SK-N-SH treated with all-trans-retinoic acid at 6 μM for 48 hours (cell line): ENCODE data around the gene KRT1.

ENCODE experiments used
- ATAC-seq: fragments of 200-7000 bp; cut with Tn5 transposase; 3 replicates; pipeline ENCODE4 v1.9.1; 2020; ENCODE audit warnings: mild to moderate bottlenecking, moderate library complexity
- ARNTL ChIP-seq: fragments of 450-650 bp; formaldehyde crosslinking; IDR thresholded peaks from 2 replicates; pipeline ENCODE4 v1.5.0; 2020; ENCODE audit warnings: low read depth, mild to moderate bottlenecking, moderate library complexity, borderline replicate concordance
- CREB5 ChIP-seq: fragments of 250-450 bp; sonication (Bioruptor Pico); IDR thresholded peaks from 2 replicates; pipeline ENCODE4 v1.5.1; 2020; ENCODE audit warnings: low read depth, mild to moderate bottlenecking, moderate library complexity
- CSDC2 ChIP-seq: fragments of 250-450 bp; sonication (Bioruptor Pico); IDR thresholded peaks from 2 replicates; pipeline ENCODE4 v1.5.0; 2020; ENCODE audit warnings: mild to moderate bottlenecking, moderate library complexity
- ESRRG ChIP-seq: fragments of 250-450 bp; sonication (Bioruptor Pico); IDR thresholded peaks from 2 replicates; pipeline ENCODE4 v1.6.1; 2021; ENCODE audit warnings: mild to moderate bottlenecking
- GLIS3 ChIP-seq: fragments of 250-450 bp; sonication (Bioruptor Pico); IDR thresholded peaks from 2 replicates; pipeline ENCODE4 v1.5.0; 2020; ENCODE audit warnings: mild to moderate bottlenecking, moderate library complexity
- ISL1 ChIP-seq: fragments of 250-450 bp; sonication (Bioruptor Pico); IDR thresholded peaks from 2 replicates; pipeline ENCODE4 v2.1.2; 2022; ENCODE audit warnings: mild to moderate bottlenecking, moderate library complexity
- OSR1 ChIP-seq: fragments of 250-450 bp; sonication (Bioruptor Pico); IDR thresholded peaks from 2 replicates; pipeline ENCODE4 v1.8.0; 2022; ENCODE audit warnings: moderate library complexity, mild to moderate bottlenecking, inconsistent platforms
- POU6F1 ChIP-seq: fragments of 250-450 bp; sonication (Bioruptor Pico); IDR thresholded peaks from 2 replicates; pipeline ENCODE4 v1.8.0; 2021; ENCODE audit warnings: low read depth, mild to moderate bottlenecking, moderate library complexity, borderline replicate concordance
- PPARA ChIP-seq: fragments of 250-450 bp; sonication (Bioruptor Pico); IDR thresholded peaks from 2 replicates; pipeline ENCODE4 v1.5.0; 2020; ENCODE audit warnings: mild to moderate bottlenecking, borderline replicate concordance
- RARB ChIP-seq: fragments of 250-450 bp; sonication (Bioruptor Pico); IDR thresholded peaks from 2 replicates; pipeline ENCODE4 v1.8.0; 2021; ENCODE audit warnings: mild to moderate bottlenecking, moderate library complexity
- SNAI2 ChIP-seq: fragments of 250-450 bp; sonication (Bioruptor Pico); IDR thresholded peaks from 2 replicates; pipeline ENCODE4 v1.5.0; 2020; ENCODE audit warnings: mild to moderate bottlenecking, moderate library complexity
- TCF4 ChIP-seq: fragments of 250-450 bp; sonication (Bioruptor Pico); IDR thresholded peaks from 2 replicates; pipeline ENCODE4 v1.8.0; 2021; ENCODE audit warnings: mild to moderate bottlenecking, moderate library complexity, borderline replicate concordance
- TSHZ2 ChIP-seq: fragments of 250-450 bp; sonication (Bioruptor Pico); IDR thresholded peaks from 2 replicates; pipeline ENCODE4 v1.5.0; 2020; ENCODE audit warnings: mild to moderate bottlenecking, moderate library complexity
- ZC3H10 ChIP-seq: fragments of 250-450 bp; sonication (Bioruptor Pico); IDR thresholded peaks from 2 replicates; pipeline ENCODE4 v1.5.1; 2021; ENCODE audit warnings: mild to moderate bottlenecking, moderate library complexity
- ZFP3 ChIP-seq: fragments of 250-450 bp; sonication (Bioruptor Pico); IDR thresholded peaks from 2 replicates; pipeline ENCODE4 v1.5.0; 2020; ENCODE audit warnings: mild to moderate bottlenecking, moderate library complexity
- ZFP30 ChIP-seq: fragments of 450-650 bp; formaldehyde crosslinking; IDR thresholded peaks from 2 replicates; pipeline ENCODE4 v1.5.0; 2022; ENCODE audit warnings: mild to moderate bottlenecking, moderate library complexity
- ZNF565 ChIP-seq: fragments of 450-650 bp; formaldehyde crosslinking; conservative IDR thresholded peaks from 2 replicates; pipeline ENCODE4 v1.5.0; 2020; ENCODE audit warnings: low read depth, mild to moderate bottlenecking, moderate library complexity
- ZNF70 ChIP-seq: fragments of 450-650 bp; formaldehyde crosslinking; IDR thresholded peaks from 2 replicates; pipeline ENCODE4 v1.5.0; 2020; ENCODE audit warnings: mild to moderate bottlenecking, moderate library complexity
- ZNF8 ChIP-seq: fragments of 450-650 bp; formaldehyde crosslinking; IDR thresholded peaks from 2 replicates; pipeline ENCODE4 v1.5.0; 2020; ENCODE audit warnings: mild to moderate bottlenecking, moderate library complexity

Gene KRT1

GRCh38 chr12:52722680-52723079 lies 42.5 kb upstream of the KRT1 start (continued):
- TF ChIP-seq TSHZ2 (CRISPR knock-in tag) (no peak), CSDC2 (CRISPR knock-in tag) (no peak), ZNF70 (no peak), ZFP30 (CRISPR knock-in tag) (no peak)

GRCh38 chr12:52721838-52722470 lies 41.7 kb upstream of the KRT1 start:
- no peak for TF ChIP-seq ARNTL
- no peak for TF ChIP-seq ISL1 (CRISPR knock-in tag)
- TF ChIP-seq OSR1 (CRISPR knock-in tag): no peak
- TF ChIP-seq GLIS3 (CRISPR knock-in tag): no peak
- TF ChIP-seq CREB5 (CRISPR knock-in tag): no peak
- no peak for TF ChIP-seq SNAI2
- no peak for TF ChIP-seq ZFP30 (CRISPR knock-in tag)
- no peak for TF ChIP-seq CSDC2 (CRISPR knock-in tag)
- TF ChIP-seq ESRRG (CRISPR knock-in tag): no peak
- no peak for TF ChIP-seq RARB (CRISPR knock-in tag)
- TF ChIP-seq ZFP3: no peak
- TF ChIP-seq PPARA: no peak
- no peak for TF ChIP-seq ZC3H10 (CRISPR knock-in tag)
- TF ChIP-seq POU6F1 (CRISPR knock-in tag): no peak
- no peak for TF ChIP-seq TCF4
- TF ChIP-seq, all 23 proteins: peak for 0
- ATAC-seq: no peak

GRCh38 chr12:52720365-52720886 lies 40.2 kb upstream of the KRT1 start:
- no peak for ATAC-seq
- TF ChIP-seq ISL1 (CRISPR knock-in tag) (no peak), ZFP3 (no peak), ESRRG (CRISPR knock-in tag) (no peak)

GRCh38 chr12:52716061-52716460 lies 35.9 kb upstream of the KRT1 start:
- no peak for TF ChIP-seq ZNF8 (CRISPR knock-in tag)
- no peak for TF ChIP-seq ZNF565 (CRISPR knock-in tag)
- TF ChIP-seq POU6F1 (CRISPR knock-in tag): no peak
- TF ChIP-seq GLIS3 (CRISPR knock-in tag): no peak
- TF ChIP-seq ZNF70: no peak
- ATAC-seq: no peak

GRCh38 chr12:52715416-52715815 lies 35.2 kb upstream of the KRT1 start:
- ATAC-seq: no peak

More at GRCh38 chr12:52715416-52715815, 35.2 kb upstream of the KRT1 start:
- TF ChIP-seq ZNF565 (CRISPR knock-in tag) (no peak), ISL1 (CRISPR knock-in tag) (no peak), SNAI2 (no peak)
